ENCODE data around the gene DDX31.

The DDX31 gene

GRCh38 chr9:132672413-132672690 lies 2.6 kb upstream of the DDX31 start:
- DNase-seq (ENCODE audit: low read depth) = no peak

- no peak for DNase-seq (ENCODE audit: low read depth)
Observed at GRCh38 chr9:132671620-132672412, 2.0 kb upstream of the DDX31 start.

GRCh38 chr9:132670457-132671391 lies 941 bp upstream of the DDX31 start, which contains the start of gene GTF3C4:
GTF3C4 (plus strand) TSS chr9:132670464; CDS start chr9:132670599, 135 bp downstream.
- peak; percentile 76 for DNase-seq (ENCODE audit: low read depth)

GRCh38 chr9:132669319-132669697 lies 475 bp downstream of the DDX31 start:
- no peak for DNase-seq (ENCODE audit: low read depth)

GRCh38 chr9:132663851-132664250 lies 5.9 kb downstream of the DDX31 start:
- no peak for DNase-seq (ENCODE audit: low read depth)

GRCh38 chr9:132663117-132663516 lies 6.7 kb downstream of the DDX31 start:
- DNase-seq (ENCODE audit: low read depth) = no peak

- DNase-seq (ENCODE audit: low read depth) = no peak
Observed at GRCh38 chr9:132662152-132662945, 7.4 kb downstream of the DDX31 start.

GRCh38 chr9:132656299-132656698 lies 13.5 kb downstream of the DDX31 start:
- no peak for DNase-seq (ENCODE audit: low read depth)

GRCh38 chr9:132651259-132651658 lies 18.5 kb downstream of the DDX31 start:
- no peak for DNase-seq (ENCODE audit: low read depth)

GRCh38 chr9:132648685-132649084 lies 21.1 kb downstream of the DDX31 start:
- DNase-seq (ENCODE audit: low read depth) = no peak

- no peak for DNase-seq (ENCODE audit: low read depth)
Observed at GRCh38 chr9:132648283-132648682, 21.5 kb downstream of the DDX31 start.

GRCh38 chr9:132647806-132648205 lies 22.0 kb downstream of the DDX31 start:
- DNase-seq (ENCODE audit: low read depth) = no peak

GRCh38 chr9:132647355-132647754 lies 22.4 kb downstream of the DDX31 start:
- DNase-seq (ENCODE audit: low read depth) = no peak

- no peak for DNase-seq (ENCODE audit: low read depth)
Observed at GRCh38 chr9:132646726-132647125, 23.1 kb downstream of the DDX31 start.

- no peak for DNase-seq (ENCODE audit: low read depth)
Observed at GRCh38 chr9:132645711-132646110, 24.1 kb downstream of the DDX31 start.

- DNase-seq (ENCODE audit: low read depth) = no peak
Observed at GRCh38 chr9:132645306-132645705, 24.5 kb downstream of the DDX31 start.

GRCh38 chr9:132644251-132644650 lies 25.5 kb downstream of the DDX31 start:
- no peak for DNase-seq (ENCODE audit: low read depth)

GRCh38 chr9:132641216-132641615 lies 28.6 kb downstream of the DDX31 start:
- no peak for DNase-seq (ENCODE audit: low read depth)

GRCh38 chr9:132639322-132639721 lies 30.5 kb downstream of the DDX31 start:
- no peak for DNase-seq (ENCODE audit: low read depth)

- no peak for DNase-seq (ENCODE audit: low read depth)
Observed at GRCh38 chr9:132638240-132638639, 31.5 kb downstream of the DDX31 start.

GRCh38 chr9:132637801-132638200 lies 32.0 kb downstream of the DDX31 start:
- no peak for DNase-seq (ENCODE audit: low read depth)

- DNase-seq (ENCODE audit: low read depth) = no peak
Observed at GRCh38 chr9:132637351-132637750, 32.4 kb downstream of the DDX31 start.
